Measurements from ENCODE around the gene ANO5. TPM values are rescaled to one million over a fixed set of nuclear protein-coding genes. Genes with fewer than 3 reads are reported as not detected.

ANO5 gene
- polyA plus RNA-seq, 1 experiment, result not detected

GRCh38 chr11:22197139-22198005 lies 4.5 kb downstream of the ANO5 start:
- no peak for DNase-seq (ENCODE audit: low read depth, low spot score)
- no peak overlapping the region for H3K4me3 ChIP-seq (ENCODE audit: low read depth, low read length)
- no peaks in the 10 kb centered on the region for H3K27me3 ChIP-seq (ENCODE audit: control insufficient read depth, insufficient read depth, low read length)
- ChIA-PET CTCF (no interaction called here), POLR2A (no interaction called here)
- no peak for TF ChIP-seq CTCF (IDR thresholded peaks at IDR 0.05; ENCODE audit: low read depth, low read length)
- peaks cover 14% of the 10 kb centered on the region; the same call in 1 of the 2 replicates for H3K9me3 ChIP-seq (ENCODE audit: control insufficient read depth, insufficient read depth, low read length)
- H3K27ac ChIP-seq (ENCODE audit: low read depth, low read length), result no peak overlapping the region

GRCh38 chr11:22199243-22199642 lies 6.4 kb downstream of the ANO5 start:
- H3K27ac ChIP-seq (ENCODE audit: low read depth, low read length), result no peak overlapping the region
- ChIA-PET CTCF (no interaction called here), POLR2A (no interaction called here)
- H3K9me3 ChIP-seq (ENCODE audit: control insufficient read depth, insufficient read depth, low read length), result no peaks in the 10 kb centered on the region; the same call in 1 of the 2 replicates
- no peaks in the 10 kb centered on the region for H3K27me3 ChIP-seq (ENCODE audit: control insufficient read depth, insufficient read depth, low read length)
- H3K4me3 ChIP-seq (ENCODE audit: low read depth, low read length), result no peak overlapping the region
- TF ChIP-seq CTCF (IDR thresholded peaks at IDR 0.05; ENCODE audit: low read depth, low read length), result no peak
- no peak for DNase-seq (ENCODE audit: low read depth, low spot score)

DNA sequence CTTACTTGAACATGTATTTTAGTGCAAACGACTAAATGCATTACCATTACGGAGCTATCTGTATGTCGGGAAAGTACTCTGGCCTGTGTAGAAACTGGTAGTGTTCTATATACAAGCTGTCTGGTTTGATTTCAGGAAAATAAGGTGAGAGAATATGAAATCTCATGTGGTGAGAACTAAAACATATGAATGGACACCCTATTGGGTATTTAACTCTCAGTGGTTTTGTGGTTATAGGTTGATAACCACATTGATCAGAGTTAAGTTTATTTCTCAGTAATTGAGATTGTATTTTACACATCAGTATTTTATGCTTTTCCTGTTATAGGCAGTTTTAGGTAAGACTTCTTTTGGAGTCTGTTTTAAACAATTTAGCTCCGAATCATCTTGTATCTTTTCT lies 10.4 kb downstream of the ANO5 start:
- Histone ChIP-seq H3K27me3 (ENCODE audit: control insufficient read depth, insufficient read depth, low read length) (no peaks in the 10 kb centered on the region), H3K4me3 (ENCODE audit: low read depth, low read length) (no peak overlapping the region), H3K9me3 (ENCODE audit: control insufficient read depth, insufficient read depth, low read length) (no peaks in the 10 kb centered on the region; the same call in 1 of the 2 replicates), H3K27ac (ENCODE audit: low read depth, low read length) (no peak overlapping the region)
- CTCF ChIA-PET, result no interaction called here
- POLR2A ChIA-PET, result no interaction called here
- no peak for TF ChIP-seq CTCF (IDR thresholded peaks at IDR 0.05; ENCODE audit: low read depth, low read length)
- no peak for DNase-seq (ENCODE audit: low read depth, low spot score)

- Histone ChIP-seq H3K27me3 (ENCODE audit: control insufficient read depth, insufficient read depth, low read length) (no peaks in the 10 kb centered on the region), H3K4me3 (ENCODE audit: low read depth, low read length) (no peak overlapping the region), H3K27ac (ENCODE audit: low read depth, low read length) (no peak overlapping the region), H3K9me3 (ENCODE audit: control insufficient read depth, insufficient read depth, low read length) (no peaks in the 10 kb centered on the region)
- no peak for TF ChIP-seq CTCF (IDR thresholded peaks at IDR 0.05; ENCODE audit: low read depth, low read length)
- CTCF ChIA-PET, result no interaction called here
- POLR2A ChIA-PET, result no interaction called here
- DNase-seq (ENCODE audit: low read depth, low spot score), result no peak
These were observed 14.3 kb downstream of the ANO5 start for GRCh38 chr11:22207162-22207561.

DNA sequence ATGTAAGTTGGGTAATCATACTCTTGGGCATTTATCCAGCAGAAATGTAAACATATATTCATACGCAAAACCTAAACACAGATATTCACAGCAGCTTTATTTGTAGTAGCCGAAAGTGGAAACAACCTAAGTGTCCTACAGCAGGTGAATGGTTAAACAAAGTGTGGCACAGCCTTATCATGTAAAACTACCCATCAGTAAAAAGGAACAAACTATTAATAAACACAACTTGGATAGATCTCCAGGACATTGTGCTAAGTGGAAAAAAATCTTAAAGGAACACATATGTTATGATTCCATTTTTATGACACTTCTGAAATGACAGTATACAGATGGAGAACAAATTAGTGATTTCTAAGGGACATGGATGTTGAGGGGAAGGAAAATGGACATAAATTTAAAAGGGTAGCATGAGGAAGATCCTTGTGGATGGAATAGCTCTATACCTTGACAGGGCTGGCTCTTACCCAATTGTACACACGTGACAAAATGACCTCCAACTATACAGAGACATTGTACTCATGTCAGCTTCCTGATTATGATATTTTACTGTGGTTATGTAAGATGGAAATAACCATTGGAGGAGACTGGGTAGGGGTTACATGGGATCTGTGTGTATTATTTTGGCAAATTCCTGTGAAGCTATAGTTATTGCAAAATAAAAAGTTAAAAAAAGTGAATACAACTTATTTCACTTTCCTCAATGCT lies 15.4 kb downstream of the ANO5 start:
- H3K27ac ChIP-seq (ENCODE audit: low read depth, low read length), result no peak overlapping the region
- no peaks in the 10 kb centered on the region for H3K9me3 ChIP-seq (ENCODE audit: control insufficient read depth, insufficient read depth, low read length)
- H3K4me3 ChIP-seq (ENCODE audit: low read depth, low read length), result no peak overlapping the region
- no peak for DNase-seq (ENCODE audit: low read depth, low spot score)
- POLR2A ChIA-PET, result no interaction called here
- CTCF ChIA-PET, result interaction anchor here (0.8 kb wide), 1 partner anchor 139 kb away, joined by 3 read pairs; no protein-coding TSS in a partner anchor
- H3K27me3 ChIP-seq (ENCODE audit: control insufficient read depth, insufficient read depth, low read length), result no peaks in the 10 kb centered on the region
- no peak for TF ChIP-seq CTCF (IDR thresholded peaks at IDR 0.05; ENCODE audit: low read depth, low read length)

Measured in AG04450 (cell line).